ENCODE results near the gene GUCY1A2.

Gene GUCY1A2

DNA sequence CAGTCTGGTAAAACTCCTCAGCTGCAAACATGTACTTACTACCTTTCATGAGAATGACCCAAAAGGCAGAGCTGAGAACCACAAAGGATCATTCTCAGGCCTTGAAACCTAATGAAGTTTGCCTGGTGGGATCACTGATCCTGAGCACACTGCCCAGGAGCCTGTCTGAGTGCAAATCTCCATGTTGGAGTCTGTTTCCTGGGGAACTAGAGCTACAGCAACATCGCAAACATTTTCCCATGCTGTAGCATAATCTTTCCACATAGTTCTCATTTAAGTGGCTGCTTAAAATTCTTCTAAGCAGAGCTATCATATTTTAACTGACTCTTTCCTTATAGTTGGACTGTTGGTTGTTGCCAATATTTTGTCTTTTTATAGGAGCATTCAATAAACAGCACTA, 58.5 kb downstream of the GUCY1A2 start:
- Mint-ChIP-seq H3K4me3 (no peak overlapping the region), H3K27me3 (no peaks in the 10 kb centered on the region), H3K36me3 (ENCODE audit: insufficient read depth) (no peaks in the 10 kb centered on the region), H3K27ac (ENCODE audit: low read depth) (no peak overlapping the region), H3K4me1 (no peaks in the 10 kb centered on the region), H3K9me3 (peaks cover 29% of the 10 kb centered on the region)
- DNase-seq (ENCODE audit: low spot score in 2 of 2) (no peak), ATAC-seq (replicated peaks; ENCODE audit: extremely low read depth, poor library complexity, severe bottlenecking) (no peak)

DNA sequence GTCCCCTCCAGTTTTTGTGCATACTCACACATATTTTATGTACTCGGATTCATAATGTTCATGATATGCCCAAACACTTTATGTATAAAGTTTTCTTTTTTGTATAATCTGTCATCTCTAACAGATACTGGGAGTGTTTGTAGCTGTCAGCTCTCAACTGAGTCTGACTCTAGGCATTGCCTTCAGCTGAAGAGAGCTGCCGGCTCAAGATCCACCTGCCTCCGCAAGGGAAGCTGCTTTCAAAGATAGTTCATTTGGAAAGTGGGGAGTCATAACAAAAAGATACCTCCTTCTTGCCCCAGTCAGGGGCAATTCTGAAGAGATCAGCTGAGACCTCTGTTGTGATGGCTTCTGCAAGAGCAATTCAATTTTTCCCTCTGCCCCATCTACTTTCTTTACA, 58.9 kb downstream of the GUCY1A2 start:
- no peaks in the 10 kb centered on the region for H3K36me3 Mint-ChIP-seq (ENCODE audit: insufficient read depth)
- no peak overlapping the region for H3K27ac Mint-ChIP-seq (ENCODE audit: low read depth)
- H3K27me3 Mint-ChIP-seq, result no peaks in the 10 kb centered on the region
- no peak for ATAC-seq (replicated peaks; ENCODE audit: extremely low read depth, poor library complexity, severe bottlenecking)
- no peaks in the 10 kb centered on the region for H3K4me1 Mint-ChIP-seq
- no peak for DNase-seq (ENCODE audit: low spot score in 2 of 2)
- peaks cover 29% of the 10 kb centered on the region for H3K9me3 Mint-ChIP-seq
- no peak overlapping the region for H3K4me3 Mint-ChIP-seq

DNA sequence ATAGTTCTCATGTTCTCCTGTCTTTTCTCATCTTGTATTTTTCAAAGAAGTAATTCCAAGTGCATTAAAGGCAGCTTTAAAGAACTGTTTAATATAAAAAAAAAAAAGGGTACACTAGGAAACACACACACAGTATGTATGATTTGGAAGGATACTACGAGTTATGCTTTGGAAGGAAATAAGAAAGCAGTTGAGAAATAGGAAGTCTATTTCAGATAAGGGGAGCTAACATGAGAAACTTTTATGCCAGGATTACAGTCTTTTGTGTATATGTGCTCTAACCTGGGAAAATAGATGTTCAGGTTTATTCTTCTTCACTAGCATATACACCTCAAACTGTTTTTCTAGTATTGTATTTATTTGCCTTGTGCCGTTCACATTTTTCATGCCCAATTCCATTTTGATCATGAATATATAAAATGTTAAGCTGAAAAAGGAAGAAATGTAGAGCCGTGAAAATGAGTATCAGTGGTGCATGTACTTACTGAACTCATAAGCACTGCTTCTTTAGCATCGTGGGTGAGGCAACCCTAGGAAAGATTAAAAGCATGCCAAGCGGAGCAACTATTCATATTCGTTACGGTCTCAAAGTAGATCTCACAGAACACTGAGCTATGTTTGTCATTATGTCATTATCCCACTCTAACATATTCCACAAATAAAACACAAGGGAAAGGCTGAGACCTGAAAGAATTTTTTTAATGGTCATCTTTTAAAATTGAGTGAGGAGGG, 59.6 kb downstream of the GUCY1A2 start:
- H3K36me3 Mint-ChIP-seq (ENCODE audit: insufficient read depth), result no peaks in the 10 kb centered on the region
- H3K27me3 Mint-ChIP-seq, result no peaks in the 10 kb centered on the region
- H3K4me1 Mint-ChIP-seq, result no peaks in the 10 kb centered on the region

DNA sequence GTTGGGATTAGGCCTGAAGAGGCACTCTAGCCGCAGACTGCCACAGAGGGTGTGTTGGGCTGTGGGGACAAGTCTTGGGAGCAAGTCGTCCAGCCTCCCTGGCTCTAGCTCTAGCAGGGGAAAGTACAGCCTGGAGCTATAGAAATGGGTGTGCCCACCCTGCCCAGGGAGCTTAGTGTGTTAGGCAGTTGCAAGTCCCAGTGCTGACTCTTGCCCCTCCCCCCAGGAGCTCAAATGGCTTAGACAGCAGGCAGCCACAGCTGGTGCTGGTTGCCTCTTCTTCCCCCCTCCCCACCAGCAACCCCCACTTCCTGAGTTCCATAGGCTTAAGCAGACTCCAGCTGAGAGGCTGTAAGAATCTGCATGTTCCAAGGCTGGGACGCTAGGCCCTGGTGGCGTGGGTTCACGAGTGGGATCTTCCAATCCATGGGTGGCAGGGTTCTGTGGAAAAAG, 61.2 kb downstream of the GUCY1A2 start:
- Mint-ChIP-seq H3K4me1 (no peaks in the 10 kb centered on the region), H3K27me3 (no peaks in the 10 kb centered on the region), H3K9me3 (peaks cover 35% of the 10 kb centered on the region), H3K36me3 (ENCODE audit: insufficient read depth) (no peaks in the 10 kb centered on the region), H3K4me3 (no peak overlapping the region), H3K27ac (ENCODE audit: low read depth) (no peak overlapping the region)
- ATAC-seq (replicated peaks; ENCODE audit: extremely low read depth, poor library complexity, severe bottlenecking) (no peak), DNase-seq (ENCODE audit: low spot score in 2 of 2) (no peak)

More for the DNA sequence above, 59.6 kb downstream of the GUCY1A2 start:
- Mint-ChIP-seq H3K4me3 (no peak overlapping the region), H3K27ac (ENCODE audit: low read depth) (no peak overlapping the region), H3K9me3 (peaks cover 34% of the 10 kb centered on the region)
- DNase-seq (ENCODE audit: low spot score in 2 of 2), result no peak
- no peak for ATAC-seq (replicated peaks; ENCODE audit: extremely low read depth, poor library complexity, severe bottlenecking)

DNA sequence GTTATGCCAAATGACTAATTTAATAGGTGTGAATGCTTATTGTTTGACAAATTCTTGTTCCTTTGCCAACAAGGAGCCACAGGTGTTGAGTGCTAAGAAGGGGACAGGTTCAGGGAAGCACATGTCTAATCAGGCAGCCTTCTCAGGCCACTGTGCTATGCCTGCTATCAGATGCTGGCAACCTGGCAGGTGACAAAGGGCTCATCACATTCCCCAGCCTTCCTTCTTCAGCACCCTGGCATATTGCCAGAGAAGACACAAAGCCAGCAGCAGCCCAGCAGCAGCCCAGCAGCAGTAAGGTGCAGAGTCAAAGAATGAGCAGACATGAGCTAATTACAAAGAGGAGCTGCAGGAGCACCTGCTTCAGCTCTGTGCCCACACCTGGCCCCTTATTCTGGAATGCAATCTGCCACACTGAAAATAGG, 68.2 kb downstream of the GUCY1A2 start:
- Mint-ChIP-seq H3K27ac (ENCODE audit: low read depth) (no peak overlapping the region), H3K27me3 (no peaks in the 10 kb centered on the region), H3K36me3 (ENCODE audit: insufficient read depth) (no peaks in the 10 kb centered on the region), H3K4me1 (no peaks in the 10 kb centered on the region), H3K9me3 (peaks cover 14% of the 10 kb centered on the region), H3K4me3 (no peak overlapping the region)
- ATAC-seq (replicated peaks; ENCODE audit: extremely low read depth, poor library complexity, severe bottlenecking) (no peak), DNase-seq (ENCODE audit: low spot score in 2 of 2) (no peak)

DNA sequence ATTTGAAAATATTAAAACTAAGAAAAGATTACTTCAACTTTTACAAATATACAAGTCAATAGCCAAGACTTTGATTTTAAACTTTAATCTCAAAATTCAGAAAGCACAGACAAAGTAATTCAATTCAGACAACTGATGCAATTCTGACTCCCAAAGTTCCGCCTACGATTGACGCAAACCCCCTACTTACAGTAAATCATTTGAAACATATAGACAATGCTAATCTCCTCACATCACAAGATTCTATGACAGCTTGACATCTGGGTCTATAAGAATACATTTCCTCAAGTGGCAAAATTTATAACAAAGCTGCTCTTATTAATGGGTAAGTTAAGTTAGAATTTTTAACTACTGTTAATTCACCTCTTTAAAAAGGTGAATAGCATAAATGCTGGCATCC, 75.2 kb downstream of the GUCY1A2 start:
- no peaks in the 10 kb centered on the region for H3K36me3 Mint-ChIP-seq (ENCODE audit: insufficient read depth)
- H3K9me3 Mint-ChIP-seq, result peaks cover 11% of the 10 kb centered on the region
- no peak overlapping the region for H3K27ac Mint-ChIP-seq (ENCODE audit: low read depth)
- H3K4me3 Mint-ChIP-seq, result no peak overlapping the region
- H3K4me1 Mint-ChIP-seq, result no peaks in the 10 kb centered on the region
- no peaks in the 10 kb centered on the region for H3K27me3 Mint-ChIP-seq
- no peak for ATAC-seq (replicated peaks; ENCODE audit: extremely low read depth, poor library complexity, severe bottlenecking)
- no peak for DNase-seq (ENCODE audit: low spot score in 2 of 2)

DNA sequence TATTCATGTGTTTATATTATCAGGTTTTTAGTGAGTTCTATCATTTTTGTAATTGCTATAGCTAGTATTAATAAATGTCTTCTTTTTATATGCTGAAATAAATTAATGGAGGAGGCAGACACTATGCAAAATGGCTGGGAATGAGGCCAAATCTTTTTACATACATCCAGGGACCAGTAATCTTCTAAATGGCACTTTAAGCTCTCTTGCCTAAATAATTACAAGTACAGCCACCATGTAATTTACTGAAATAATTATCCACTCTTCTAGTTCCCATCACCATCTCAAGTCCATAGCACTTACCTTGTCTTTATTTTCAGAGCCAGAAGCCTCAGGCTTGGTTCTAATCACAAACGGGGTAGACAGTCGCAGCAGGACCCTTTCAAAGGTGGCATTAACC, 79.1 kb downstream of the GUCY1A2 start:
- Mint-ChIP-seq H3K36me3 (ENCODE audit: insufficient read depth) (no peaks in the 10 kb centered on the region), H3K4me3 (no peak overlapping the region), H3K27ac (ENCODE audit: low read depth) (no peak overlapping the region), H3K27me3 (no peaks in the 10 kb centered on the region), H3K9me3 (peaks cover 6% of the 10 kb centered on the region), H3K4me1 (no peaks in the 10 kb centered on the region)
- DNase-seq (ENCODE audit: low spot score in 2 of 2), result no peak
- no peak for ATAC-seq (replicated peaks; ENCODE audit: extremely low read depth, poor library complexity, severe bottlenecking)

DNA sequence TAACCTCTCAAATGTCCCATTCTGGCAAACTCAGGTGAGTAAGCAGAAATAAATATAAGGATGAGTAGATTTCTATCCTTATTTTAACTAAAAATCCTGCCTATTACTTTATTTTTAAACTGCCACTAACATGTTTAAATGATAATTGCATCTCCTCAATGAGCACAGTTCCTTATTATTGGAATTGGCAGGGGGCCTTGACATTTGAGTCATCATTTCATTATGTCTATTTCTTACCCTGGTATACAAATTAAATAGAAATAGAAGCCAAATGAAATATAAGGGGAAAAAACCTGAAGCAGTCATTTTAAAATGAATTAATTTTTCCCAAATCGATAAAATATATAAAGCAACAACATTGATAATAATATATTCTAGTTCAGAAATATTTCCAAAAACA, 81.2 kb downstream of the GUCY1A2 start:
- no peak for DNase-seq (ENCODE audit: low spot score in 2 of 2)
- no peak for ATAC-seq (replicated peaks; ENCODE audit: extremely low read depth, poor library complexity, severe bottlenecking)
- H3K36me3 Mint-ChIP-seq (ENCODE audit: insufficient read depth), result no peaks in the 10 kb centered on the region
- no peak overlapping the region for H3K4me3 Mint-ChIP-seq
- H3K9me3 Mint-ChIP-seq, result no peaks in the 10 kb centered on the region
- no peak overlapping the region for H3K27ac Mint-ChIP-seq (ENCODE audit: low read depth)
- no peaks in the 10 kb centered on the region for H3K27me3 Mint-ChIP-seq
- H3K4me1 Mint-ChIP-seq, result no peaks in the 10 kb centered on the region

DNA sequence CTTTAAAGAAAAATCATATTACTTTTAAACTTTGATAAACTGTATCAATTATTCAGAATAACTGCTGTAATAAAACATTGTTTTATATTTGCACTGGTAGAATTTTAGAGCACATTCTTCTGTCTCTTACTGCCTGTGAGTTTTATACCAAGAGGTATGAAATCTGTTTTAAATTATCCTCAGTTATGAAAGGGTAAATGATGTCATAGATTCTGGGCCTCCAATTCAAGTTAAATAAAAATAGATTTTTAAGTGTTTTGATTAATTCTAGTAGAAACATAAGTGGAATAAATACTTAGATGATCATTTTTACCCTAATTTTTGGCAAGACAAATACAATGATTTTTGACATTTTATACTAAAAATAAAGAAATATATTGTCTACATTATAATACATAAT, 93.0 kb downstream of the GUCY1A2 start:
- H3K27me3 Mint-ChIP-seq, result no peaks in the 10 kb centered on the region
- H3K4me3 Mint-ChIP-seq, result no peak overlapping the region
- peaks cover 5% of the 10 kb centered on the region for H3K9me3 Mint-ChIP-seq
- H3K4me1 Mint-ChIP-seq, result no peaks in the 10 kb centered on the region
- DNase-seq (ENCODE audit: low spot score in 2 of 2), result no peak
- no peaks in the 10 kb centered on the region for H3K36me3 Mint-ChIP-seq (ENCODE audit: insufficient read depth)
- ATAC-seq (replicated peaks; ENCODE audit: extremely low read depth, poor library complexity, severe bottlenecking), result no peak
- no peak overlapping the region for H3K27ac Mint-ChIP-seq (ENCODE audit: low read depth)

DNA sequence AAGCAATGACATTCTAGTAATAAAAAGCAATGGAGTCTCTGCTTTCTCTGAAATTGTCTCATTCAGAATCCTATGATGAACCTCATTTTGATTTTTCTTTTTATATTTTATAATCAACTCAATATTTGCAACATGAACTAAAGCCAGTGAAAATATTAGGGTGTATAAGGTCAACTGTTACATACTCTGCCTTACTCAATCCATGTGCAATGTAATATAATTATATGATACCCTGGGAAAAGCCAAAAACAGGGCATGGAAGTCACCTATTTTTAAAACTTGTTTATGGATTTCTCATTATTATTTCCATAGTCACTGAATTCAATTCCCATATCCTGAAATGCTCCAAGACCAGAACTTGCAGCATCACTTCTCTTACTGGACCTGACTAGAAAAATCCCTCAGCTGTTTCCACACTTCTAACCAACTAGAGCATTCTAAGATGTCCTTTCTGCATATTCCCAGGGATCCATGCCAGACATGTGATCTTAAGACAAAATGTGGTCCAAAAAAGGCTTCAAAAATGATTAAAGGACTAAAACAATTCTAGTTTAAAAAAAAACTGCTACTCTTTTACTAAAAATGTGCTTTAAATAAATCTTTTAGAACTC, 97.3 kb downstream of the GUCY1A2 start:
- no peaks in the 10 kb centered on the region for H3K36me3 Mint-ChIP-seq (ENCODE audit: insufficient read depth)
- no peak for DNase-seq (ENCODE audit: low spot score in 2 of 2)
- no peaks in the 10 kb centered on the region for H3K4me1 Mint-ChIP-seq
- ATAC-seq (replicated peaks; ENCODE audit: extremely low read depth, poor library complexity, severe bottlenecking), result no peak
- peaks cover 17% of the 10 kb centered on the region for H3K9me3 Mint-ChIP-seq
- no peak overlapping the region for H3K27ac Mint-ChIP-seq (ENCODE audit: low read depth)
- no peaks in the 10 kb centered on the region for H3K27me3 Mint-ChIP-seq
- H3K4me3 Mint-ChIP-seq, result no peak overlapping the region

DNA sequence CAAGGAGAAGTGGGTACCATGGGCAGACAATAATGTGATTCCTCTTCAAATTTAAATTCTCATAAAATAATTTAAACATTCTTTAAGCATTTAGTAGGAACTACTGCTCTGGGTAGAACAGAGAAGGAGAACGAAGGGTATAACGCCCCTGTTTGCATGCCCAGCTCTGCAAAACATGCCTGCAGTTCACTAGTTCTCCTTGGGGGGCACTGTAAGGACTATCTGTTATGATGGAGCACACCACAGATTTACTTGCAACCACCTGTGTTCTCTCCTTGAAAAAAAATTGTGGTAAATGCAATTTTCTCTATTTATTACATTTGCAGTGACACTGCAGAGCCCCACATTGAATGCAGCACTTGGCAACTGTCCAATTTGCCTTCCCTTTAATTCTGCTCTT, 100.3 kb downstream of the GUCY1A2 start:
- no peaks in the 10 kb centered on the region for H3K4me1 Mint-ChIP-seq
- H3K36me3 Mint-ChIP-seq (ENCODE audit: insufficient read depth), result no peaks in the 10 kb centered on the region
- no peak for DNase-seq (ENCODE audit: low spot score in 2 of 2)
- no peak overlapping the region for H3K27ac Mint-ChIP-seq (ENCODE audit: low read depth)
- H3K4me3 Mint-ChIP-seq, result no peak overlapping the region
- no peak for ATAC-seq (replicated peaks; ENCODE audit: extremely low read depth, poor library complexity, severe bottlenecking)
- no peaks in the 10 kb centered on the region for H3K27me3 Mint-ChIP-seq
- peaks cover 22% of the 10 kb centered on the region for H3K9me3 Mint-ChIP-seq

DNA sequence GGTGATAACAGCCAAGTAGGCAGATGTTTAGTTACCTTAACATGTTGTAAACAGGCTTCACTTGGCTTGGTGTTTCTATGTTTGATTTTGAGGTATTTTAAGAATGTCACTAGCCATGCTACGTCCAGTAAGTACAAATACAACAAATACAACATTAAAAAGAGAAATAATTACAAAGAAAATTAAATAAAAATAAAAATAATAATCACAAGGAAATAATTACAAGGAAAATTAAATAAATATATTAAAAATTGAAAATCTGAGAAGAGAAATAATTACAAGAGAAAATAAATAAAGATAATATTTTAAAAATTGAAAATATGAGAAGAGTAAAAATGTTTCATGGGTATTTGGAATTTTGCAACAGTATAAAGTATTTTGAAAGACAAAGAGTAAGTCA, 103.9 kb downstream of the GUCY1A2 start:
- no peaks in the 10 kb centered on the region for H3K4me1 Mint-ChIP-seq
- no peak for DNase-seq (ENCODE audit: low spot score in 2 of 2)
- no peak for ATAC-seq (replicated peaks; ENCODE audit: extremely low read depth, poor library complexity, severe bottlenecking)
- peaks cover 29% of the 10 kb centered on the region for H3K9me3 Mint-ChIP-seq
- H3K4me3 Mint-ChIP-seq, result no peak overlapping the region
- H3K27me3 Mint-ChIP-seq, result no peaks in the 10 kb centered on the region
- H3K27ac Mint-ChIP-seq (ENCODE audit: low read depth), result no peak overlapping the region
- no peaks in the 10 kb centered on the region for H3K36me3 Mint-ChIP-seq (ENCODE audit: insufficient read depth)

DNA sequence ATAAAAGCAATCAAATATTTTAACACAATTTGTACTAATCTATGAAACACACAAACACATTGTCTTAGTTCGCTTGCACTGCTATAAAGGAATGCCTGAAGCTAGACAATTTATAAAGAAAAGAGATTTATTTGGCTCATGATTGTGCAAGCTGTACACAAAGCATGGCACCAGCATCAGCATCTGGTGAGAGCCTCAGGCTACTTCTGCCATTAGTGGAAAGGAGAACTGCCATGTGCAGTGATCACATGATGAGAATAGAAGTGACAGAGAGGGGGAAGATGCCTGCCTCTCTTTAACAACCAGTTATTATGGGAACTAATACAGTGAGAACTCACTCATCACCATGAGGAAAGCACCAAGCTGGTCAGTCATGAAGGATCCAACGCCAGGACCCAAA, 105.1 kb downstream of the GUCY1A2 start:
- no peak overlapping the region for H3K4me3 Mint-ChIP-seq

More for the DNA sequence above, 105.1 kb downstream of the GUCY1A2 start:
- no peaks in the 10 kb centered on the region for H3K36me3 Mint-ChIP-seq (ENCODE audit: insufficient read depth)
- no peak overlapping the region for H3K27ac Mint-ChIP-seq (ENCODE audit: low read depth)
- DNase-seq (ENCODE audit: low spot score in 2 of 2) (no peak), ATAC-seq (replicated peaks; ENCODE audit: extremely low read depth, poor library complexity, severe bottlenecking) (no peak)
- peaks cover 24% of the 10 kb centered on the region for H3K9me3 Mint-ChIP-seq
- no peaks in the 10 kb centered on the region for H3K27me3 Mint-ChIP-seq
- H3K4me1 Mint-ChIP-seq, result no peaks in the 10 kb centered on the region

Measured in central memory CD8-positive, alpha-beta T cell (primary cell).